NK-92 (cell line): ENCODE measurements around the gene SYNPO2.
"Not testable (repeated sequence)": the region's sequence is repeated elsewhere in the genome, so short reads cannot be mapped to it uniquely, and the experiment has no call there.

Experiments used
- DNase-seq: peaks from one replicate; lab custom pipeline; 2025; ENCODE audit not compliant: unreplicated experiment; lab: John Stamatoyannopoulos, UW

The SYNPO2 gene

GRCh38 chr4:118973295-118973694, 84.6 kb downstream of the SYNPO2 start:
- DNase-seq = no peak

GRCh38 chr4:118974758-118975157, 86.1 kb downstream of the SYNPO2 start:
- DNase-seq = no peak

DNA sequence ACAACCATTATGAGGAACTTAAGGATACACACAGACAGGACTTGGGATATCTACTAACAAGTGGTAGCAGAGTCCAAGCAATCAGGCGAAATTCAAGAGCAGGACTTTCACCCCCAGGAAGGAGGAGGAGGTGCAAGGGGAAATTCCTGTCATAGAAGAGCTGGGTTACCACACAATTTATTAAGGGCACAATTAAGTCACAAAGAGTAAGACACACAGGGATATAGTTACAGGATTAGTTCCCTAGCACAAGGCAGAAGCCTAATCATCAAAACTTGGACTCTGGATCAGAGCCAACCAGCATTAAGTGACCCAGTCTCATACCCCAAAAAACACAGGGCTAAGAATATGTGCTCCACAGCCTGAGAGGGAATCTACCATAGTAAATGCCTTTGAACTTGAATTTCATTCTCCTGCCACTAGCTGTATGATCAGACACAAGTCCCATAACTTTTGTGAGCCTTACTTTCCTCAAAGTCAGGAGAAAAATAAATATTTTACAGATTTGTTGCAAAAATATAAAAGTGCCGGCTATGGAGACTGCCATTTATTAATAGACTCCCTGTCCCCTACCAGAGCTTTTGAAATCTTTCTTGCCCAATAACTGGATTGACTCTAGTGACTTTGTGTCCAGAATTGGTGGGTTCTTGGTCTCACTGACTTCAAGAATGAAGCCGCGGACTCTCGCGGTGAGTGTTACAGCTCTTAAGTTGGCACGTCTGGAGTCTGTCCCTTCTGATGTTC, 87.0 kb downstream of the SYNPO2 start:
- no peak for DNase-seq

- DNase-seq = not testable (repeated sequence)
Observed at GRCh38 chr4:118976193-118976560, 87.5 kb downstream of the SYNPO2 start.

DNA sequence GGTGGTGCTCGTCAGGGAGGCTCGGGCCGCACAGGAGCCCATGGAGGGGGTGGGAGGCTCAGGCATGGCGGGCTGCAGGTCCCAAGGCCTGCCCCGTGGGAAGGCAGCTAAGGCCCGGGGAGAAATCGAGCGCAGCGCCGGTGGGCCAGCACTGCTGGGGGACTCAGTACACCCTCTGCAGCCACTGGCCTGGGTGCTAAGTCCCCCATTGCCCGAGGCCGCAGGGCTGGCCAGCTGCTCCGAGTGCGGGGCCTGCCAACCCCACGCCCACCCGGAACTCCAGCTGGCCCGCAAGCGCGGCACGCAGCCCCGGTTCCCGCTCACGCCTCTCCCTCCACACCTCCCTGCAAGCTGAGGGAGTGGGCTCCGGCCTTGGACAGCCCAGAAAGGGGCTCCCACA, 88.4 kb downstream of the SYNPO2 start:
- DNase-seq = not testable (repeated sequence)

DNA sequence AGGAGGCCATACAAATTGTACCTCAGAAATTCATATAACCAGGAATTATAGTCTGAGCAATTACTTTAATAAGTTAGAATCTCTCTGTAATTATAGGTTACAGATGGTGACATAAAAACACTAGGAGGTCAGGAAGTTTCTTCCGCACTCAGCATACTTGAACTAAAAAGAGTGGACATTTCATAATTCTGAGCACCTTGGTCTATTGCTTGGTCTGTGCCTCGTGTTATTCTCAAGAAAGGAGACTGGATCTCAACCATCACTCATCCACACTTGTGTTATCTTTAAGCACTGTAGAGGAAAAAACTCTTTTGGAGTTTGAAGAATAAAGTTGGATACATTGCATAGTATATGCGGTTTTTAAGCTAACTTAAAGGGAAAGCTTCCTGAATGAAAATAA, 91.1 kb downstream of the SYNPO2 start:
- DNase-seq = no peak

DNA sequence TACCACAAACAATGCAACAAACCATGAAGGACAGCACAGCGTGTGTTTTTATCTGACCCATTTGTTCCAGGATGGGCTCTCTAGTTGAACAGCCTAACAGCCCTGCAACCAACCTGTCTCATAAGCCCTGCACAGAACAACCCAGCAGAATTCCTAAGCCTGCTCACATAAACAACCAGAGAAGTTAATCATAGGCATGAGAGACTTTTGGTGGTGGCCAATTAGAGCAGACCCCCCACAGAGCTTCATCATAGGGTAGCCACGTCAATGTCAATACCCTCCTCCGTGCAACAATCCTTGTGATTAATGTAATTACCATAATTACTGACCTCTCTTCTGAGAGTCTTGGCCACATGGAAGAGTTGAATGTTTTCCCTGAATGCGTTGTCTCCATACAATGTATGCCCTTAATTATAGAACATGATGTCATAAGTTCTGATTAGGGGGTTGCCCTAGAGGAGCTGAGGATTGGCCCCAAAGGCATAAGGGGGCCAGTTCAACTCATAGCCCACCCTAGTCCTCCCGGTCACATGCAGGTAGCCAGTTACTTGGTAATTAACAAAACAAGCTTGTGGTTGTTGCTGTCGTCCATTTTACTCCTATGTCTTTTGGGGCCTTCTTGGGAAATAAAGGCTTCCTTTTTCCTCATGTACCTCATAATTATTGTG, 92.7 kb downstream of the SYNPO2 start:
- no peak for DNase-seq

GRCh38 chr4:118981839-118982381, 93.3 kb downstream of the SYNPO2 start:
- DNase-seq = no peak

DNA sequence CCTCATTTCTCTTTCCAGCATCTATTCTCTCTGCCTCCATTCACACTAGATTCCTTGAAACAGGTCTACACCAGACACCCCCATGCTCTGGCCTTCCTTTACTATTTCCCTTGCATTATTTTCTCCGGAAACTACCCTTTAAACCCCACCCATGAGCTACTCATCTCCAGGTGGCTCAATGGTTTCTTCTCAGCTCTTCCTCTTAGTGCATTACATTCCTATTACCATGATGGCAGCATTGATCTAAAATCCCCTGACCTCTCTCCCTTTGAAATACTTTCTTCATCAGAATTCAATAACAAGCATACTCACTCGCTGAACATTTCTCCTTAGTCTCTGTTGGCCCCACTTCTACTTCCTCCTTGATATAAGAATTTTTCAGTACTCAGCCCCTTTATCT, 94.6 kb downstream of the SYNPO2 start:
- DNase-seq = no peak

- no peak for DNase-seq
Observed at GRCh38 chr4:118983831-118984230, 95.2 kb downstream of the SYNPO2 start.

GRCh38 chr4:118985170-118986000, 96.7 kb downstream of the SYNPO2 start:
- no peak for DNase-seq

DNA sequence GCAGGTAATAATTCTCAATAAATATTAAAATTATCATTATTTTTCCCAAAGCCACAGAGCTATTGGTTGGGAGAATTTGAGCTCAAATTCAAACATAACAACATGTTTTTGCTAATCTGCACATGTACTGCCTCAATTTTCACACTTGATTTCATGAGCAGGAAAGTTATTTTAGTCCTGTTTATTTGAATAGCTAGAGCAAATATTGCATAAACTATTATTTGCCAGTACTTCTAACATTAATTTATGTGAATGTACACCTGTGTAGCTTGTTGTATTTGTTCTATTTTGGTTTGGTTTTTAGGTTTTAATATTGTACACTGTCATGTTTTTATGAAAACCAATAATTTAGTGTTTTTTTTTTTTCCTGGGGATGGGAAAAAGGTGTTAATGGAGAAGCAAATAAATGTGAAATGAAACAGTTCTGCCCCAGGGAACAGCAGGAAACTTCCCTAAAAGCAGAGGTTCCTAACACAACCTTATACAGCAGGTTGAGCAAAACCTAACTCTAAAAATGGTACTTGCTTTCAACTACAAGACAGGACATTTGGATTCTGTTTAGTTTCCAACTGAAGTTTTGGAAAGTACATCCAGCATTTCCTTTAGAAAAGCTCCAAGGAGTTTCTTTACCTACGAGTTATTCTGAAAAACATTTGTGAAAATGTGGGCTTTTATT, 99.4 kb downstream of the SYNPO2 start:
- DNase-seq = no peak

- no peak for DNase-seq
Observed at GRCh38 chr4:118988635-118988972, 100.0 kb downstream of the SYNPO2 start.

- no peak for DNase-seq
Observed at GRCh38 chr4:118989098-118990080, 100.7 kb downstream of the SYNPO2 start.

DNA sequence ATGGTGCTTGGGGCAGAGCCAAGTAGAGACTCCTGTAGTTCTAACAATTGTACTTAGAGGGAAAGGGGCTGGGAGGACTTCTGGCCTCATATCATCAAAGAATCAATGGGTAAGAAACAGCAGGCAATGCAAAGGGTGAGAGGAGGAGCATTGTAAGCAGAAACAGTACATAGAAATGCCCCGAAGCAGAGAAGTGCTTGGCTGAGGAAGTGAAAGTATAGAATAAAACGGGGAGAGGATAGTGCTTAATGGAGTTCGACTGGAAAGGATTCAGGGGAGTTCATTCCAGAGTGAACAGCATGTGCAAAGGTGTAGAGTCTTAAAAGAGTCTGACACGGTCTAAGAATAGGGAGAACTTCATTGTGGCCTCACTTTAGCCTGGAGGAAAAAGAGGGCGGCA, 103.0 kb downstream of the SYNPO2 start:
- no peak for DNase-seq

DNA sequence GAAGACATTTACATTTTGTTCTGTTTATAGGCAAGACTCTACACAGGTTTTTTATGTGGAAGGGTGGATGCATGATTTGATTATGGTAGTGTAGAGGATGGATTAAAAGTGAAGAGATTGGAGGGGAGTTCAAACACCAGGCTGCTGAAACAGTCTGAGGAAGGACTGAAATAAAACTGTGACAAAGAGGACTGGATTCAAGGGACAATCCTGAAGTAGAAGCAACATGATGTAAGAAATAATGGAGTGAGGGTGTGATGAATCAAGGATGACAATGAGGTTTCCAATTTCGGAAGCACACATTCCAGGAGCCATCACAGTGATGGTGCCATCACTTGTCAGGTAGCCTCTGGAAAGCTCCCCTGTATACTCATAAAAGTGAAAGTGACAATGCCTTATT, 103.5 kb downstream of the SYNPO2 start:
- no peak for DNase-seq

GRCh38 chr4:118993333-118993732, 104.7 kb downstream of the SYNPO2 start:
- no peak for DNase-seq

GRCh38 chr4:118994030-118994429, 105.4 kb downstream of the SYNPO2 start:
- no peak for DNase-seq

GRCh38 chr4:118995693-118996391, 107.2 kb downstream of the SYNPO2 start:
- no peak for DNase-seq
